GM23338 (cell line): ENCODE measurements around the gene SOST.

Experiments used
- CREB1 ChIP-seq: fragments of 250-450 bp; sonication (Bioruptor Pico); IDR thresholded peaks from 2 replicates; pipeline ENCODE4 v1.5.0; 2020; ENCODE audit warnings: low read depth, mild to moderate bottlenecking, moderate library complexity
- CTCF ChIP-seq, 2 experiments: fragments of 200-600 bp in 1 of 2; sonication (generic) in 1 of 2; conservative IDR thresholded peaks; 2 replicates each; pipeline versions ENCODE4 v1.5.1 to v1.6.1; 2016 to 2017; ENCODE audit warnings: antibody characterized with exemption in 2 of 2, low read depth in 2 of 2, mild to moderate bottlenecking in 2 of 2, moderate library complexity in 1 of 2
- ETS1 ChIP-seq: IDR thresholded peaks from 2 replicates; pipeline ENCODE4 v1.6.1; 2016; ENCODE audit warnings: antibody characterized with exemption
- EZH2 ChIP-seq: fragments of 200-600 bp; sonication (generic); IDR thresholded peaks from one replicate; pipeline ENCODE4 v1.8.0; 2017; ENCODE audit warnings: antibody characterized with exemption, mild to moderate bottlenecking, low read depth; ENCODE audit not compliant: unreplicated experiment
- EZH2phosphoT487 ChIP-seq: fragments of 200-600 bp; sonication (generic); IDR thresholded peaks from one replicate; pipeline ENCODE4 v1.8.1; 2018; ENCODE audit warnings: antibody characterized with exemption; ENCODE audit not compliant: unreplicated experiment
- JUNB ChIP-seq: IDR thresholded peaks from one replicate; pipeline ENCODE4 v1.6.1; 2016; ENCODE audit warnings: antibody characterized with exemption; ENCODE audit not compliant: unreplicated experiment
- NANOG ChIP-seq: IDR thresholded peaks from 2 replicates; pipeline ENCODE4 v1.6.1; 2016; ENCODE audit warnings: antibody characterized with exemption, borderline replicate concordance
- POLR2AphosphoS5 ChIP-seq: IDR thresholded peaks from 2 replicates; pipeline ENCODE4 v1.6.1; 2016; ENCODE audit warnings: antibody characterized with exemption, low read depth
- REST ChIP-seq: IDR thresholded peaks from one replicate; pipeline ENCODE4 v1.6.1; 2018; ENCODE audit warnings: antibody characterized with exemption; ENCODE audit not compliant: unreplicated experiment
- STAT1 ChIP-seq: IDR thresholded peaks from one replicate; pipeline ENCODE4 v1.6.1; 2016; ENCODE audit warnings: antibody characterized with exemption; ENCODE audit not compliant: unreplicated experiment
- ZNF331 ChIP-seq: fragments of 250-450 bp; sonication (Bioruptor Pico); IDR thresholded peaks from 2 replicates; pipeline ENCODE4 v1.5.0; 2020; ENCODE audit warnings: low read depth, mild to moderate bottlenecking, moderate library complexity

- TF ChIP-seq CTCF (conservative IDR thresholded peaks at IDR 0.05; ENCODE audit: low read depth in 2 of 2) (no peak), REST (no peak), ZNF331 (CRISPR knock-in tag) (no peak), EZH2phosphoT487 (no peak), EZH2 (no peak), NANOG (no peak), POLR2AphosphoS5 (no peak), STAT1 (no peak), JUNB (no peak), ETS1 (no peak), CREB1 (no peak)
These were observed 25.6 kb downstream of the SOST start for GRCh38 chr17:43732958-43733357.
